ENCODE results near the gene KRTAP12-3.
"Not testable (repeated sequence)": the region's sequence is repeated elsewhere in the genome, so short reads cannot be mapped to it uniquely, and the experiment has no call there.

GRCh38 chr21:44627181-44627822, 30.4 kb upstream of the KRTAP12-3 start:
- not testable (repeated sequence) for TF ChIP-seq POLR2AphosphoS5, POLR2A, EP300, CTCF (IDR thresholded peaks at IDR 0.05)
